GM12872 (cell line): Measurements from ENCODE around the gene TENM4.

Experiments used
- CTCF ChIP-seq: IDR thresholded peaks from 3 replicates; pipeline ENCODE4 v1.5.1; 2011; ENCODE audit warnings: low read depth, mild to moderate bottlenecking, low read length, moderate library complexity; ENCODE audit not compliant: insufficient read depth

The TENM4 gene

GRCh38 chr11:78949976-78950690 is 490.7 kb downstream of the TENM4 start:
- no peak for TF ChIP-seq CTCF

GRCh38 chr11:78946945-78947902 is 493.6 kb downstream of the TENM4 start:
- no peak for TF ChIP-seq CTCF

- no peak for TF ChIP-seq CTCF
Observed at GRCh38 chr11:78943841-78944240, 497.0 kb downstream of the TENM4 start.

GRCh38 chr11:78943154-78943553 is 497.7 kb downstream of the TENM4 start:
- TF ChIP-seq CTCF = no peak

- TF ChIP-seq CTCF = no peak
Observed at GRCh38 chr11:78941226-78941851, 499.5 kb downstream of the TENM4 start.

- no peak for TF ChIP-seq CTCF
Observed at GRCh38 chr11:78940500-78941225, 500.2 kb downstream of the TENM4 start.
